H1 (cell line): ENCODE results near the gene CGREF1. TPM values are rescaled to one million over a fixed set of nuclear protein-coding genes. Genes with fewer than 3 reads are reported as not detected.

Experiments used
- CTCF ChIA-PET: fragments of 300-600 bp; sonication (Branson Sonifier 250); formaldehyde crosslinking; loops from one replicate; lab custom pipeline; 2021; ENCODE audit not compliant: partially characterized antibody; lab: Charles Lee
- POLR2A ChIA-PET: fragments of 300-600 bp; sonication (Branson Sonifier 250); formaldehyde crosslinking; loops from one replicate; lab custom pipeline; 2021; ENCODE audit warnings: inconsistent platforms; ENCODE audit not compliant: partially characterized antibody; lab: Charles Lee
- DNase-seq, 2 experiments: peaks; one replicate each; pipeline versions ENCODE4 v3.0.0 to v3.0.0-alpha.2; 2010 to 2022; ENCODE audit warnings: low spot score in 2 of 2, low read depth in 1 of 2, mixed read lengths in 1 of 2
- FAIRE-seq: peaks from 2 replicates; lab custom pipeline; 2011; peaks lifted over from hg19 to GRCh38; lab: Jason Lieb, UNC
- H2AFZ ChIP-seq: 2 replicates; pipeline ENCODE4 v1.8.1; 2012; ENCODE audit warnings: low read length, inconsistent platforms
- H2AK5ac ChIP-seq: 2 replicates; pipeline ENCODE4 v1.6.1; 2013; ENCODE audit warnings: low read depth, low read length
- H2BK120ac ChIP-seq: replicated peaks from 2 replicates; pipeline ENCODE3; 2013; ENCODE audit warnings: low read depth, low read length, inconsistent platforms
- H2BK12ac ChIP-seq: 2 replicates; pipeline ENCODE4 v1.6.1; 2013; ENCODE audit warnings: low read depth, low read length
- H2BK15ac ChIP-seq: 2 replicates; pipeline ENCODE4 v1.6.1; 2013; ENCODE audit warnings: low read length
- H2BK20ac ChIP-seq: 2 replicates; pipeline ENCODE4 v1.6.1; 2013; ENCODE audit warnings: low read length
- H2BK5ac ChIP-seq: 2 replicates; pipeline ENCODE4 v1.6.1; 2013; ENCODE audit warnings: low read depth, low read length
- H3K14ac ChIP-seq: 2 replicates; pipeline ENCODE4 v1.6.1; 2013; ENCODE audit warnings: inconsistent platforms; ENCODE audit not compliant: insufficient read length
- H3K18ac ChIP-seq: 2 replicates; pipeline ENCODE4 v1.6.1; 2013; ENCODE audit warnings: low read length; ENCODE audit errors: extremely low read depth
- H3K23ac ChIP-seq: 2 replicates; pipeline ENCODE4 v1.6.1; 2013; ENCODE audit warnings: inconsistent platforms; ENCODE audit not compliant: insufficient read length
- H3K23me2 ChIP-seq: 2 replicates; pipeline ENCODE4 v1.6.1; 2013; ENCODE audit warnings: low read depth, low read length
- H3K27ac ChIP-seq: 2 replicates; pipeline ENCODE4 v1.6.1; 2011; ENCODE audit warnings: low read depth, low read length, inconsistent platforms
- H3K27me3 ChIP-seq, 4 experiments: replicated peaks in 1 of 4; 1 replicate in 1 of 4; 2 replicates in 3 of 4; pipeline versions ENCODE4 v1.6.1 to v1.8.1; 2011 to 2013; ENCODE audit warnings: low read length in 3 of 4, mild to moderate bottlenecking in 3 of 4, inconsistent platforms in 2 of 4, mixed read lengths in 2 of 4, moderate library complexity in 1 of 4; ENCODE audit not compliant: control insufficient read depth in 3 of 4, insufficient read depth in 3 of 4; ENCODE audit errors: extremely low read depth in 1 of 4
- H3K36me3 ChIP-seq, 4 experiments: 2 replicates each; pipeline versions ENCODE4 v1.6.1 to v1.8.1; 2011 to 2013; ENCODE audit warnings: mild to moderate bottlenecking in 4 of 4, low read length in 3 of 4, moderate library complexity in 2 of 4, control low read depth in 1 of 4, inconsistent platforms in 1 of 4; ENCODE audit not compliant: insufficient read depth in 4 of 4, control insufficient read depth in 2 of 4
- H3K4ac ChIP-seq: replicated peaks from 2 replicates; pipeline ENCODE3; 2013; ENCODE audit warnings: low read length, low read depth, mixed read lengths, inconsistent platforms; ENCODE audit not compliant: insufficient read length
- H3K4me1 ChIP-seq, 4 experiments: replicated peaks in 1 of 4; 1 replicate in 1 of 4; 2 replicates in 3 of 4; pipeline versions ENCODE4 v1.6.1 to v1.8.1; 2011 to 2013; ENCODE audit warnings: low read length in 3 of 4, inconsistent platforms in 2 of 4, mixed read lengths in 1 of 4; ENCODE audit not compliant: insufficient read depth in 4 of 4, control insufficient read depth in 3 of 4
- H3K4me2 ChIP-seq, 2 experiments: 2 replicates each; pipeline versions ENCODE4 v1.6.1 to v1.8.1; 2011 to 2013; ENCODE audit warnings: low read depth in 2 of 2, low read length in 2 of 2, control low read depth in 1 of 2, inconsistent platforms in 1 of 2, mild to moderate bottlenecking in 1 of 2; ENCODE audit not compliant: insufficient read depth in 1 of 2
- H3K4me3 ChIP-seq, 4 experiments: fragments of 200-600, 300-600 bp in 1 of 4; sonication (generic), shearing (Covaris generic), sonication (Bioruptor Twin) in 1 of 4; 2 replicates each; pipeline versions ENCODE4 v1.5.1 to v1.8.1; 2011 to 2016; ENCODE audit warnings: low read length in 4 of 4, low read depth in 3 of 4, control low read depth in 2 of 4, inconsistent platforms in 2 of 4, mild to moderate bottlenecking in 2 of 4, mixed read lengths in 1 of 4, moderate library complexity in 1 of 4; ENCODE audit not compliant: insufficient read depth in 2 of 4; ENCODE audit errors: extremely low read depth in 1 of 4
- H3K56ac ChIP-seq: replicated peaks from 2 replicates; pipeline ENCODE3; 2013; ENCODE audit warnings: low read depth, mild to moderate bottlenecking, mixed read lengths, low read length, inconsistent platforms; ENCODE audit not compliant: insufficient read length
- H3K79me1 ChIP-seq: 2 replicates; pipeline ENCODE4 v1.6.1; 2013; ENCODE audit warnings: low read depth, low read length, control low read depth
- H3K79me2 ChIP-seq, 2 experiments: 2 replicates each; pipeline versions ENCODE4 v1.6.1 to v1.8.1; 2012 to 2013; ENCODE audit warnings: low read length in 2 of 2, mild to moderate bottlenecking in 2 of 2, inconsistent platforms in 1 of 2; ENCODE audit not compliant: insufficient read depth in 2 of 2, control insufficient read depth in 1 of 2
- H3K9ac ChIP-seq, 4 experiments: replicated peaks in 1 of 4; 1 replicate in 1 of 4; 2 replicates in 3 of 4; pipeline versions ENCODE4 v1.6.1 to v1.8.1; 2011 to 2013; ENCODE audit warnings: low read depth in 3 of 4, low read length in 3 of 4, control low read depth in 2 of 4, mild to moderate bottlenecking in 2 of 4, moderate library complexity in 2 of 4, inconsistent platforms in 1 of 4; ENCODE audit errors: extremely low read depth in 1 of 4
- H3K9me3 ChIP-seq, 2 experiments: 2 replicates each; pipeline versions ENCODE4 v1.6.1 to v1.8.1; 2012 to 2013; ENCODE audit warnings: mild to moderate bottlenecking in 2 of 2, moderate library complexity in 2 of 2, control low read depth in 1 of 2, inconsistent platforms in 1 of 2, low read depth in 1 of 2, low read length in 1 of 2, mixed read lengths in 1 of 2; ENCODE audit not compliant: insufficient read depth in 2 of 2
- H4K20me1 ChIP-seq, 2 experiments: replicated peaks in 1 of 2; 2 replicates each; pipeline versions ENCODE3 to v1.8.1; 2011 to 2013; ENCODE audit warnings: inconsistent platforms in 2 of 2, low read length in 2 of 2, mild to moderate bottlenecking in 1 of 2; ENCODE audit not compliant: insufficient read depth in 2 of 2, control insufficient read depth in 1 of 2
- H4K5ac ChIP-seq: 2 replicates; pipeline ENCODE4 v1.6.1; 2013; ENCODE audit warnings: low read length, low read depth, mixed read lengths, inconsistent platforms; ENCODE audit not compliant: insufficient read length
- H4K8ac ChIP-seq: 2 replicates; pipeline ENCODE4 v1.8.0; 2013; ENCODE audit warnings: mild to moderate bottlenecking, moderate library complexity, low read length, inconsistent platforms; ENCODE audit not compliant: insufficient read depth; ENCODE audit errors: extremely low read depth
- H4K91ac ChIP-seq: replicated peaks from 2 replicates; pipeline ENCODE3; 2013; ENCODE audit warnings: low read length, mixed read lengths, inconsistent platforms; ENCODE audit not compliant: insufficient read length
- ASH2L ChIP-seq: fragments of 200-600, 300-600 bp; sonication (generic); IDR thresholded peaks from one replicate; pipeline ENCODE4 v1.7.1; 2017; ENCODE audit warnings: low read length
- CTBP2 ChIP-seq: IDR thresholded peaks from 2 replicates; pipeline ENCODE4 v1.7.0; 2011; ENCODE audit warnings: borderline replicate concordance, mild to moderate bottlenecking, moderate library complexity, mixed read lengths, low read length; ENCODE audit not compliant: insufficient read depth, insufficient read length
- GABPA ChIP-seq: IDR thresholded peaks from 2 replicates; pipeline ENCODE4 v1.6.1; 2011; ENCODE audit warnings: mild to moderate bottlenecking, low read length, moderate library complexity, borderline replicate concordance; ENCODE audit not compliant: insufficient read depth
- GTF2F1 ChIP-seq: IDR thresholded peaks from 2 replicates; pipeline ENCODE4 v1.6.1; 2012; ENCODE audit warnings: low read depth, low read length, improper control_type of control experiment, borderline replicate concordance
- KDM4A ChIP-seq: IDR thresholded peaks from one replicate; pipeline ENCODE4 v1.7.1; 2012; ENCODE audit warnings: low read depth, mild to moderate bottlenecking, moderate library complexity, low read length, inconsistent platforms; ENCODE audit not compliant: severe bottlenecking
- MAFK ChIP-seq: IDR thresholded peaks from 2 replicates; pipeline ENCODE4 v1.6.1; 2012; ENCODE audit warnings: low read depth, mild to moderate bottlenecking, improper control_type of control experiment, low read length
- MAX ChIP-seq: IDR thresholded peaks from 2 replicates; pipeline ENCODE4 v1.6.1; 2012; ENCODE audit warnings: inconsistent platforms
- NANOG ChIP-seq: IDR thresholded peaks from 2 replicates; pipeline ENCODE4 v1.6.1; 2011; ENCODE audit warnings: low read length, low read depth, mild to moderate bottlenecking, inconsistent platforms; ENCODE audit not compliant: insufficient read depth, poor library complexity, severe bottlenecking
- POLR2A ChIP-seq, 2 experiments: IDR thresholded peaks; 1 replicate in 1 of 2; 2 replicates in 1 of 2; pipeline ENCODE4 v1.6.1; 2011; ENCODE audit warnings: low read depth in 2 of 2, low read length in 2 of 2, mild to moderate bottlenecking in 2 of 2; ENCODE audit errors: control extremely low read depth in 1 of 2
- POU5F1 ChIP-seq: IDR thresholded peaks from 2 replicates; pipeline ENCODE4 v1.6.1; 2011; ENCODE audit warnings: low read depth, mild to moderate bottlenecking, low read length, moderate library complexity
- SP4 ChIP-seq: IDR thresholded peaks from 2 replicates; pipeline ENCODE4 v1.6.1; 2012; ENCODE audit warnings: low read length, inconsistent platforms
- WGBS, 2 experiments: shearing (Covaris generic) in 1 of 2; methylation state at CpG; one replicate each; pipeline versions ENCODE4 v1.1.6 to v1.1.7; 2013 to 2015; ENCODE audit warnings: low lambda C conversion rate in 2 of 2, mixed read lengths in 2 of 2, inconsistent platforms in 1 of 2, low coverage in 1 of 2, missing lambda C conversion rate in 1 of 2; ENCODE audit not compliant: insufficient replicate concordance in 2 of 2, insufficient coverage in 1 of 2, insufficient read length in 1 of 2; ENCODE audit errors: extremely low coverage in 1 of 2, missing lambda C conversion rate in 1 of 2; 5-methylcytosine and 5-hydroxymethylcytosine counted together
- polyA plus RNA-seq, 7 experiments: library from polyadenylated mRNA; depleted of rRNA in 3 of 7; stranded (reverse) in 5 of 7; unstranded in 2 of 7; fragments of >200 nt in 5 of 7; fragments of 200-250 nt in 2 of 7; gene quantifications; 1 replicate in 5 of 7; 2 replicates in 1 of 7; 4 replicates in 1 of 7; pipeline versions ENCODE4 v1.2.1 to v1.2.3, GENCODE V29; 2011 to 2013; ENCODE audit warnings: missing spikeins in 2 of 7, mixed read lengths in 2 of 7
- total RNA-seq: library from RNA; stranded (reverse); fragmentation: NEBNext Ultra II Directional; extraction: Animal tissue kit (Norgen Biotek cat#: 25700); gene quantifications from 2 replicates; pipeline ENCODE4 v1.2.1, GENCODE V29; 2021
- TF ChIP-seq, protein P1 (sequence below): IDR thresholded peaks from 2 replicates; pipeline ENCODE4 v1.6.1; 2012; ENCODE audit warnings: inconsistent platforms

CGREF1 gene
- total and polyA plus RNA-seq, 2 of the 8 experiments (the other 6 are each of a cell fraction or from before 2014, with no cell fraction given): 2.5 to 3.4 TPM

DNA sequence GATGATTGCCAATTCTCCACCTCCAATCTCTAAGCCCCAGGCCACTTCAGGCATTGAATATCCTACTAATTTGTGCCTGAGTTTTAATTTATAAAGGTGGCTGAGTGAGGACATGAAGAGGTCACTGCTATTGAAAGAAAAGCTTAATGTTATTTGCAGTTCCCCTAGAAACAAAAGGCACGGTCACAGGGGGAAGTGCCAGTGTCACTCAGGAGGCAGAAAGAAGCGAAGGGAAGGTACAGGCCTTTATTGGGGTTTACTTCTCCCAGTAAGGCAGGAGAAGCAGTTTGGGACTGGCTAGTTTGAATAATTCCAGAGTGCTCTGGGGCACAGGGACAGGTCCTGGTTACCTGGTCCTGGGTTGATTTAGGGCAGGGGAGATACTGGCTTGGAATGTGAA lies 3.0 kb upstream of the CGREF1 start:
- Histone ChIP-seq H3K36me3 (no peaks in the 10 kb centered on the region), H3K79me2 (no peaks in the 10 kb centered on the region), H3K56ac (no peak overlapping the region), H3K9ac (no peak overlapping the region), H3K79me1 (no peaks in the 10 kb centered on the region), H3K27ac (no peak overlapping the region), H2AK5ac (no peak overlapping the region), H3K4me2 (no peak overlapping the region), H2BK120ac (no peak overlapping the region), H3K14ac (no peak overlapping the region), H2BK12ac (no peak overlapping the region), H3K4ac (no peak overlapping the region), H4K20me1 (no peaks in the 10 kb centered on the region), H3K4me3 (no peak overlapping the region), H3K27me3 (peaks cover 8 to 63% (median 45%) of the 10 kb centered on the region in 4 experiments), H3K18ac (no peak overlapping the region), H3K23ac (no peak overlapping the region), H2BK15ac (no peak overlapping the region), H4K5ac (no peak overlapping the region), H3K23me2 (peaks cover 15% of the 10 kb centered on the region), H2BK20ac (no peak overlapping the region), H3K9me3 (no peaks in the 10 kb centered on the region), H2BK5ac (no peak overlapping the region), H3K4me1 (peaks cover 0 to 19% (median 12%) of the 10 kb centered on the region in 4 experiments; a peak in 6 of 7 replicates), H4K91ac (no peak overlapping the region), H4K8ac (no peak overlapping the region), H2AFZ (no peak overlapping the region)
- FAIRE-seq (no peak), DNase-seq (no peak)
- ChIA-PET CTCF (interaction anchor here (0.7 kb wide), 1 partner anchor 40 kb away, joined by 3 read pairs; no protein-coding TSS in a partner anchor), POLR2A (interaction anchor here (2.5 kb wide), 1 partner anchor 12 kb away, joined by 24 read pairs; the partner anchor contains the start of gene PREB)
- WGBS, 2 experiments: 75% methylated on average over 2 of the region's 2 CpGs; no CpG with 5 or more reads in 1 of the 2 experiments
- no peak for TF ChIP-seq MAX
- no peak for TF ChIP-seq POU5F1
- TF ChIP-seq, protein P1, sequence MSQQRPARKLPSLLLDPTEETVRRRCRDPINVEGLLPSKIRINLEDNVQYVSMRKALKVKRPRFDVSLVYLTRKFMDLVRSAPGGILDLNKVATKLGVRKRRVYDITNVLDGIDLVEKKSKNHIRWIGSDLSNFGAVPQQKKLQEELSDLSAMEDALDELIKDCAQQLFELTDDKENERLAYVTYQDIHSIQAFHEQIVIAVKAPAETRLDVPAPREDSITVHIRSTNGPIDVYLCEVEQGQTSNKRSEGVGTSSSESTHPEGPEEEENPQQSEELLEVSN: no peak
- no peak for TF ChIP-seq NANOG
- no peak for TF ChIP-seq GTF2F1
- TF ChIP-seq KDM4A: no peak
- TF ChIP-seq CTBP2: no peak
- TF ChIP-seq MAFK: no peak
- no peak for TF ChIP-seq SP4
- no peak for TF ChIP-seq ASH2L
- TF ChIP-seq POLR2A (IDR thresholded peaks at IDR 0.05; ENCODE audit: control extremely low read depth in 1 of 2, low read depth in 2 of 2, low read length in 2 of 2): no peak
- no peak for TF ChIP-seq GABPA
